Activated CD8-positive, alpha-beta T cell treated with anti-CD3 and anti-CD28 coated beads for 36 hours (primary cell): ENCODE results near the gene TMEM263. TPM values are rescaled to one million over a fixed set of nuclear protein-coding genes. Genes with fewer than 3 reads are reported as not detected.

Experiments used
- ATAC-seq: fragments of 200-7000 bp; cut with Tn5 transposase; one replicate; pipeline ENCODE4 v1.10.0; 2021; ENCODE audit warnings: mild to moderate bottlenecking, moderate library complexity
- CTCF ChIA-PET: fragments of 350-600 bp; sonication (Branson Sonifier 250); formaldehyde crosslinking; loops from one replicate; lab custom pipeline; 2021; ENCODE audit warnings: antibody characterized with exemption; lab: Charles Lee
- POLR2A ChIA-PET: fragments of 350-600 bp; sonication (Branson Sonifier 250); formaldehyde crosslinking; loops from one replicate; lab custom pipeline; 2021; ENCODE audit warnings: antibody characterized with exemption; lab: Charles Lee
- DNase-seq: peaks from one replicate; pipeline ENCODE4 v3.0.0-alpha.2; 2020
- H3K27ac Mint-ChIP-seq: one replicate; pipeline ENCODE4 v1.8.0; 2021; ENCODE audit warnings: mild to moderate bottlenecking, mixed read lengths
- H3K27me3 Mint-ChIP-seq: one replicate; pipeline ENCODE4 v1.8.0; 2021; ENCODE audit warnings: mixed read lengths
- H3K36me3 Mint-ChIP-seq: one replicate; pipeline ENCODE4 v1.8.0; 2021; ENCODE audit warnings: low read depth, mixed read lengths
- H3K4me1 Mint-ChIP-seq: one replicate; pipeline ENCODE4 v1.8.0; 2021; ENCODE audit warnings: low read depth, mixed read lengths
- H3K4me3 Mint-ChIP-seq: one replicate; pipeline ENCODE4 v1.8.0; 2021; ENCODE audit warnings: mild to moderate bottlenecking, moderate library complexity, mixed read lengths
- H3K9me3 Mint-ChIP-seq: one replicate; pipeline ENCODE4 v1.8.0; 2021; ENCODE audit warnings: mixed read lengths
- CTCF ChIP-seq: fragments of 200-600 bp; IDR thresholded peaks from one replicate; pipeline ENCODE4 v1.8.0; 2022; ENCODE audit warnings: antibody characterized with exemption, mild to moderate bottlenecking
- intact Hi-C: fragments of 100-400 bp; cut with micrococcal nuclease; formaldehyde crosslinking; loops from one replicate; pipeline ENCODE4 v1.10.0; 2022
- total RNA-seq, 2 experiments: library from RNA; stranded (reverse); gene quantifications; one replicate each; pipeline ENCODE4 v1.2.3, GENCODE V29; 2021

The TMEM263 gene
- total RNA-seq, 2 experiments from 2014 or later, result 43.5 to 46.5 TPM

- peak; percentile 17 for DNase-seq
- Mint-ChIP-seq H3K4me1 (peaks cover 26% of the 10 kb centered on the region), H3K9me3 (no peaks in the 10 kb centered on the region), H3K27me3 (peaks cover 11% of the 10 kb centered on the region), H3K36me3 (no peaks in the 10 kb centered on the region), H3K4me3 (no peak overlapping the region), H3K27ac (no peak overlapping the region)
- no peak for ATAC-seq
- ChIA-PET CTCF (interaction anchor here (4.2 kb wide), 1 partner anchor 9 kb away, joined by 27 read pairs; no protein-coding TSS in a partner anchor), POLR2A (no interaction called here)
- intact Hi-C loops, result no loop called here
- TF ChIP-seq CTCF, result no peak
These were observed 45.5 kb upstream of the TMEM263 start for GRCh38 chr12:106910202-106910601.

- Mint-ChIP-seq H3K9me3 (no peaks in the 10 kb centered on the region), H3K27ac (no peak overlapping the region), H3K36me3 (no peaks in the 10 kb centered on the region), H3K4me1 (peaks cover 33% of the 10 kb centered on the region), H3K4me3 (no peak overlapping the region), H3K27me3 (peaks cover 8% of the 10 kb centered on the region)
- ChIA-PET CTCF (no interaction called here), POLR2A (no interaction called here)
- no peak for TF ChIP-seq CTCF
- DNase-seq, result peak; percentile 28
- ATAC-seq, result no peak
- intact Hi-C loops, result no loop called here
These were observed 44.1 kb upstream of the TMEM263 start for GRCh38 chr12:106911581-106911980.

- no peak for TF ChIP-seq CTCF
- Mint-ChIP-seq H3K27me3 (no peaks in the 10 kb centered on the region), H3K4me1 (peaks cover 30% of the 10 kb centered on the region), H3K9me3 (no peaks in the 10 kb centered on the region), H3K36me3 (no peaks in the 10 kb centered on the region), H3K4me3 (no peak overlapping the region), H3K27ac (peak overlapping the region; percentile 56)
- ChIA-PET POLR2A (no interaction called here), CTCF (no interaction called here)
- no peak for DNase-seq
- no peak for ATAC-seq
- intact Hi-C loops, result no loop called here
These were observed 42.3 kb upstream of the TMEM263 start for GRCh38 chr12:106913456-106913855.

- ChIA-PET CTCF (interaction anchor here (1.2 kb wide), 1 partner anchor 190 kb away, joined by 3 read pairs; no protein-coding TSS in a partner anchor), POLR2A (interaction anchor here (1.2 kb wide), 1 partner anchor 556 kb away, joined by 3 read pairs; no protein-coding TSS in a partner anchor)
- Mint-ChIP-seq H3K4me3 (no peak overlapping the region), H3K27me3 (peaks cover 2% of the 10 kb centered on the region), H3K27ac (peak overlapping the region; percentile 83), H3K4me1 (peaks cover 30% of the 10 kb centered on the region), H3K9me3 (no peaks in the 10 kb centered on the region), H3K36me3 (no peaks in the 10 kb centered on the region)
- DNase-seq, result peak; percentile 79
- ATAC-seq, result peak; percentile 90
- no peak for TF ChIP-seq CTCF
- intact Hi-C loops, result loop anchor here (5.0 kb wide), 2 partner anchors 233 to 528 kb away; no protein-coding TSS in a partner anchor
These were observed 40.7 kb upstream of the TMEM263 start for GRCh38 chr12:106914796-106915634.

GRCh38 chr12:106915635-106916026 is 40.1 kb upstream of the TMEM263 start:
- Mint-ChIP-seq H3K27me3 (peaks cover 2% of the 10 kb centered on the region), H3K27ac (peak overlapping the region; percentile 55), H3K9me3 (no peaks in the 10 kb centered on the region), H3K4me3 (no peak overlapping the region), H3K4me1 (peaks cover 25% of the 10 kb centered on the region), H3K36me3 (no peaks in the 10 kb centered on the region)
- TF ChIP-seq CTCF, result no peak
- CTCF ChIA-PET, result interaction anchor here (1.2 kb wide), 1 partner anchor 190 kb away, joined by 3 read pairs; no protein-coding TSS in a partner anchor
- DNase-seq (no peak), ATAC-seq (no peak)
- POLR2A ChIA-PET, result no interaction called here
- intact Hi-C loops, result loop anchor here (5.0 kb wide), 2 partner anchors 233 to 528 kb away; no protein-coding TSS in a partner anchor
